HFFc6 (cell line): ENCODE data around the gene PALLD. TPM values are rescaled to one million over a fixed set of nuclear protein-coding genes. Genes with fewer than 3 reads are reported as not detected.
"Not testable (repeated sequence)": the region's sequence is repeated elsewhere in the genome, so short reads cannot be mapped to it uniquely, and the experiment has no call there.

ENCODE experiments used
- DNase-seq: peaks from one replicate; pipeline ENCODE4 v3.0.0-alpha.2; 2018
- H3K27ac Mint-ChIP-seq: 2 replicates; pipeline ENCODE4 v1.8.0; 2020; ENCODE audit warnings: mild to moderate bottlenecking, mixed read lengths
- H3K27me3 Mint-ChIP-seq: 2 replicates; pipeline ENCODE4 v1.8.0; 2021; ENCODE audit warnings: mild to moderate bottlenecking, moderate library complexity, mixed read lengths; ENCODE audit not compliant: insufficient read depth
- H3K36me3 Mint-ChIP-seq: 2 replicates; pipeline ENCODE4 v1.8.0; 2021; ENCODE audit warnings: low read depth, mixed read lengths
- H3K4me1 Mint-ChIP-seq: 2 replicates; pipeline ENCODE4 v1.8.0; 2020; ENCODE audit warnings: low read depth, mixed read lengths
- H3K4me3 Mint-ChIP-seq: 2 replicates; pipeline ENCODE4 v1.8.0; 2020; ENCODE audit warnings: mild to moderate bottlenecking, moderate library complexity, mixed read lengths
- H3K9me3 Mint-ChIP-seq: 2 replicates; pipeline ENCODE4 v1.8.0; 2020; ENCODE audit warnings: mild to moderate bottlenecking, mixed read lengths
- total RNA-seq, 6 experiments: library from RNA; stranded (reverse); fragmentation: NEBNext Ultra II Directional; extraction: Animal tissue kit (Norgen Biotek cat#: 25700); gene quantifications; 2 replicates in 1 of 6; 3 replicates in 5 of 6; pipeline ENCODE4 v1.2.3, GENCODE V29; 2021
- TF ChIP-seq, protein P1 (sequence below): fragments of 200-600 bp; sonication (generic); IDR thresholded peaks from 2 replicates; pipeline ENCODE4 v1.5.0; 2021; ENCODE audit warnings: antibody characterized with exemption, mild to moderate bottlenecking

The PALLD gene
- total RNA-seq, 6 experiments from 2014 or later, result 72.6 to 163 (median 149) TPM

DNA sequence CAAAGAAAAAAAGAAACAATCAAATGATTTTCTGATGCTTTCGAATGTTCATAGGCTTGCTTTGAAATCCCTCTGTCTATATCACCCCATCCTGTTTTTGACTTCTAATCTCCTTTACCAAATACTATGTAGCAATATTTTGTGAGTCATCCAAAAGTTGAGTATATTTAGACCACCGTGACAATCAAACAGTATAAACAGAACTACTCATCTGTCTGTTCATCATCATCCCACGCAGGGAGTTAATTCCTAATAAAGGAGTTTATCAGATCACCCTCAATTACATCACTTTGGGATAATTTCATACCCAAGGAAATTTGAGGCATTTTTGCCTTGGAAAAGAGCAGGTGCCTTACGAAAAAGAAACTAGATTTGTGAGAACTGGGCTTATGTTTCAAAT is 300.3 kb downstream of the PALLD start:
- Mint-ChIP-seq H3K4me1 (peaks cover 33% of the 10 kb centered on the region), H3K27ac (peak overlapping the region; percentile 78), H3K36me3 (peaks cover 5% of the 10 kb centered on the region), H3K27me3 (no peaks in the 10 kb centered on the region), H3K9me3 (no peaks in the 10 kb centered on the region), H3K4me3 (peak overlapping the region; percentile 71)
- TF ChIP-seq, protein P1, sequence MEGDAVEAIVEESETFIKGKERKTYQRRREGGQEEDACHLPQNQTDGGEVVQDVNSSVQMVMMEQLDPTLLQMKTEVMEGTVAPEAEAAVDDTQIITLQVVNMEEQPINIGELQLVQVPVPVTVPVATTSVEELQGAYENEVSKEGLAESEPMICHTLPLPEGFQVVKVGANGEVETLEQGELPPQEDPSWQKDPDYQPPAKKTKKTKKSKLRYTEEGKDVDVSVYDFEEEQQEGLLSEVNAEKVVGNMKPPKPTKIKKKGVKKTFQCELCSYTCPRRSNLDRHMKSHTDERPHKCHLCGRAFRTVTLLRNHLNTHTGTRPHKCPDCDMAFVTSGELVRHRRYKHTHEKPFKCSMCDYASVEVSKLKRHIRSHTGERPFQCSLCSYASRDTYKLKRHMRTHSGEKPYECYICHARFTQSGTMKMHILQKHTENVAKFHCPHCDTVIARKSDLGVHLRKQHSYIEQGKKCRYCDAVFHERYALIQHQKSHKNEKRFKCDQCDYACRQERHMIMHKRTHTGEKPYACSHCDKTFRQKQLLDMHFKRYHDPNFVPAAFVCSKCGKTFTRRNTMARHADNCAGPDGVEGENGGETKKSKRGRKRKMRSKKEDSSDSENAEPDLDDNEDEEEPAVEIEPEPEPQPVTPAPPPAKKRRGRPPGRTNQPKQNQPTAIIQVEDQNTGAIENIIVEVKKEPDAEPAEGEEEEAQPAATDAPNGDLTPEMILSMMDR, result no peak
- DNase-seq, result peak; percentile 73

DNA sequence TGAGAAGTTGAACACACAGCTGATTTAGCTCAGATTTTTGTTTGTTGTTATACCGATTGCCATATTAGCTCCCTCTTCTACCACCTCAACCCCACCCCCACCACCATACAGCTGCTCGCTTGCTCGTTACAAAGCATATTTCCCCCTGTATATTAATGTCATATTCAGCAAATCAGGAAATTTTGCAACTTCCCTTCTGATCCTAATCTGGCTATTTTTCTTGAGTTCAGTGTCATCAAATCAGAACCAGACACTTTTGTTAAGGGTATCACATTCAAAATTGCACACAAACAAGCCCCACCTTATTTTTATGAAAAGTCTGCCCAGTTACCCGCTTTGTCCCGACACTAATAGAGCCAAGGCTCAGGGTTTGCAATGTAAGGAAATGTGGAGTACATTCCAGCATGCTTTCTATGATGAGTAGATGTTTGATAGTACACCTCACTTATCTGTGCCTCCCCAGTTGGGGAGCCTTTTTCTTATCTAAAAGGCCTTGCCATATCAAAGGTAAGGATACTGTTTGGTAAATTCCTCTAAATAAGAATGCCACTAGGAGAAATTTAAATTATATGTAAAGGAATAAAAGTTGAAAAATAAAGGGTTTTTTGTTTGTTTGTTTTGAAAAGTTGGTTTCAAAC is 301.0 kb downstream of the PALLD start:
- Mint-ChIP-seq H3K4me3 (peak overlapping the region; percentile 71), H3K27me3 (no peaks in the 10 kb centered on the region), H3K27ac (peak overlapping the region; percentile 78; the same call in 1 of the 2 replicates), H3K36me3 (peaks cover 6% of the 10 kb centered on the region), H3K4me1 (peaks cover 34% of the 10 kb centered on the region), H3K9me3 (no peaks in the 10 kb centered on the region)
- DNase-seq, result no peak
- TF ChIP-seq, protein P1, result no peak

DNA sequence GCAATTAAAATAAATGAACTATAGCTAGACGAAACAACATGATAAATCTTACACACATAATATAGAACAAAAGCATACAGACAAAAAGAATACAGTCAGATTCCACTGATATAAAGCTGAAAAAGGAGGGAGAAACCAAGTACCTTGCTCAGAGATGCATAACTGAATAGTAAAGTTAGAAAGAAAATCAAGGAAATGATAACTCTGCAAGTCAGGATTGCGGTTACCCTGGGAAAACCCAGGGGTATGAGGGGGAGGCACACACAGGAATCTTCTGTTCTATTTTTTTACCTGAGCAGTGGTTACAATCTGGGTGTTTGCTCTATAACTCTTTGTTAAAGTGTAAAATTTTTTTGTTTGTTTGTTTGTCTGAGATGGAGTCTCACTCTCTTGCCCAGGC is 304.1 kb downstream of the PALLD start:
- Mint-ChIP-seq H3K27me3 (no peaks in the 10 kb centered on the region), H3K4me1 (peaks cover 42% of the 10 kb centered on the region), H3K36me3 (peaks cover 6% of the 10 kb centered on the region), H3K4me3 (no peak overlapping the region), H3K9me3 (no peaks in the 10 kb centered on the region), H3K27ac (no peak overlapping the region)
- DNase-seq, result no peak
- TF ChIP-seq, protein P1, result no peak

DNA sequence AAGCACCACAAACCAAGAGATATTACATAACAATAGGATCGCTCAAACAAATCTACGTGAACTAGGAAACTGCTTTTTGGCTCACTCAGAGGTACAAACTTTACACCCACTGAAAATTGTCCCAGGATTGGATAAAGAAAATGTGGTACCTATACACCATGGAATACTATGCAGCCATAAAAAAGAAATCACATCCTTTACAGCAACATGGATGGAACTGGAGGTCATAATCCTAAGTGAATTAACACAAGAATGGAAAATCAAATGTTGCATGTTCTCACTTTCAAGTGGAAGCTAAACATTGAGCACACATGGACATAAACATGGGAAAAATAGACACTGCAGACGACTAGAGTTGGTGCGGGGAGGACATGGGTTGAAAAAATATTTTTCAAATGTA is 305.4 kb downstream of the PALLD start:
- no peak for DNase-seq
- Mint-ChIP-seq H3K27me3 (no peaks in the 10 kb centered on the region; the same call in 1 of the 2 replicates), H3K9me3 (no peaks in the 10 kb centered on the region), H3K4me3 (no peak overlapping the region), H3K36me3 (peaks cover 6% of the 10 kb centered on the region), H3K4me1 (peaks cover 29% of the 10 kb centered on the region), H3K27ac (no peak overlapping the region)
- TF ChIP-seq, protein P1, result no peak

DNA sequence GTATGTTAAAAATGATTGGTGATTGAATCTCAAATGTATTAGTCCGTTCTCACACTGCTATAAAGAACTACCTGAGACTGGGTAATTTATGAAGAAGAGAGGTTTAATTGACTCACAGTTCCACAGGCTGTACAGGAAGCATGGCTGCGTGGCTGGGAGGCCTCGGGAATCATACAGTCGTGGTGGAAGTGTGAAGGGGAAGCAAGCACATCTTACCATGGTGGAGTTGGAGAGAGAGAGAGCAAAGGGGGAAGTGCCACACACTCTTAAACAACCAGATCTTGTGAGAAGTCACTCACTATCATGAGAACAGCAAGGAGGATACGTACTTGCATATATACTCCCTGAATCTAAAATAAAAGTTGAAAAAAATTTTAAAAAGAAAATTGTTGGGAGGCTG is 306.2 kb downstream of the PALLD start:
- H3K27me3 Mint-ChIP-seq, H3K4me3 Mint-ChIP-seq, H3K9me3 Mint-ChIP-seq, H3K36me3 Mint-ChIP-seq, DNase-seq, H3K27ac Mint-ChIP-seq: not testable (repeated sequence)
- H3K4me1 Mint-ChIP-seq, result peaks cover 21% of the 10 kb centered on the region

DNA sequence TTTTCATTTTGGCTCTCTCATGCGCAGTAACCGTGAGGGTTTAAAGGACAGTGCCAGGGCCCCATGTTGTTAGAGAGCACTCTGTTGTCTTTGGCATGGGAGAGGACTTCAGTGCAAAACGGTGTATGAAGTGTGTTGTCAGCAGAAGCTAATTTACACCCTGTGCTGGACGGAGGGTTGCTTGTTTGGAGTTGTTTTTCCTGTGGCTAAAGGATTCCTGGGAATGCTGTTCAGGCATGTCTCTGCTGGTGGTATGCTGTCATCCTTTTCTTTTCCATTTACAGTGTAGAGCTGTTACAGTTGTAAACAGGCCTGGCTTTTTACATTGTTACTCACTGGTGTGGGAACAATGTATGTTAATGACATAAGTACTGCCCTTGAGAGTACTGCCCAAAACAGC is 306.9 kb downstream of the PALLD start:
- Mint-ChIP-seq H3K9me3 (no peaks in the 10 kb centered on the region), H3K4me3 (no peak overlapping the region), H3K27me3 (no peaks in the 10 kb centered on the region; the same call in 1 of the 2 replicates), H3K36me3 (peaks cover 6% of the 10 kb centered on the region), H3K27ac (no peak overlapping the region; the same call in 1 of the 2 replicates), H3K4me1 (peaks cover 20% of the 10 kb centered on the region)
- TF ChIP-seq, protein P1, result no peak
- DNase-seq, result peak; percentile 46
